Chondrocyte (in vitro differentiated cells): ENCODE data around the gene LRRC8D. TPM values are rescaled to one million over a fixed set of nuclear protein-coding genes. Genes with fewer than 3 reads are reported as not detected.

ENCODE experiments used
- DNase-seq: peaks from one replicate; pipeline ENCODE4 v3.0.0; 2021; ENCODE audit warnings: mixed read lengths, low spot score
- H3K27ac Mint-ChIP-seq: one replicate; pipeline ENCODE4 v1.8.0; 2021; ENCODE audit warnings: mild to moderate bottlenecking, moderate library complexity, mixed read lengths; ENCODE audit not compliant: unreplicated experiment
- H3K27me3 Mint-ChIP-seq: 2 replicates; pipeline ENCODE4 v1.8.0; 2021; ENCODE audit warnings: low read depth, mixed read lengths
- H3K36me3 Mint-ChIP-seq: 2 replicates; pipeline ENCODE4 v1.8.0; 2021; ENCODE audit warnings: low read depth, mixed read lengths
- H3K4me1 Mint-ChIP-seq: 2 replicates; pipeline ENCODE4 v1.8.0; 2021; ENCODE audit warnings: low read depth, mild to moderate bottlenecking, mixed read lengths
- H3K4me3 Mint-ChIP-seq: one replicate; pipeline ENCODE4 v1.8.0; 2021; ENCODE audit warnings: mild to moderate bottlenecking, moderate library complexity, mixed read lengths; ENCODE audit not compliant: unreplicated experiment
- H3K9me3 Mint-ChIP-seq: 2 replicates; pipeline ENCODE4 v1.8.0; 2021; ENCODE audit warnings: low read depth, mixed read lengths
- total RNA-seq: library from RNA; stranded (reverse); gene quantifications from 3 replicates; pipeline ENCODE4 v1.2.1, GENCODE V29; 2021
- TF ChIP-seq, protein P1 (sequence below): fragments of 200-600 bp; sonication (generic); IDR thresholded peaks from 2 replicates; pipeline ENCODE4 v1.5.0; 2021; ENCODE audit warnings: antibody characterized with exemption, mild to moderate bottlenecking, moderate library complexity

LRRC8D gene
- total RNA-seq, 1 donor from 2014 or later = 14.9 TPM

DNA sequence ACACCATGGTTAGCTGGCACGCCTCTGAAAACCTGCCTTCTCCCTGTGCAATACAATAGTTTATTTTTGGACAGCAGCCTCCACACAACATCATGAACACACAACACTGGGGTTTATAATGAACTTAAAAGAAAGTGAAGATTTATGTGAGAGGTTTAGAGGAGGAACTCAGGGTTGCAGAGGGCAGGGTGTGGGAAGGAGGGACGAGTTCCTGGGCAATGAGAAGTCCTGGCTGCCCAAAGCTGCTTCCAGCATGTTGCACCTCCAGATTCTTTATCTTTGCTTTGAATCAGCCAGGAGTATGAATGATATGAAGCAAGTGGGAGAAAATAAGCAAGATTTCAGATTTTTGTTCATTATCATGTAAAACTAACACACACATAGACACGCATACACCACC lies 11.3 kb upstream of the LRRC8D start:
- DNase-seq = no peak
- H3K4me3 Mint-ChIP-seq = no peak overlapping the region
- H3K27ac Mint-ChIP-seq = no peak overlapping the region

DNA sequence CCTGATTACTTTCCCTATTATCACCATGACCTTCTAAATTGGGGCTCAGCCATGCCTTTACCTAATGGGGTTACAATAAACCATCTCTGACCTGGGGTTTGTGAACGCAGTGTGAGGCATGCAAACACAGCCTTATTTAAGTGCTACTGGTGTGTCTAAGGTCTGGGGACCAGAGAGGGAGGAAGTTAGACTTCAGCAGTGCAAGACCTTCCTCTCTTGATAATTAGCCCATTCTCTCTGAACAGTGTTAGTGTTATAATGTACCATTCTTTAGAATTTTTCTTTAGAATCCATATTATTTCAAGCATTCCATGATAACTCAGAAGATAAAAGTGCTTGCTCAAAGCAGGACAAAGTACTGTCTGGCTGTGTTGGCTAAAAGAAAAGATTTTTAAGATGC lies 10.5 kb upstream of the LRRC8D start:
- Mint-ChIP-seq H3K4me1 (no peaks in the 10 kb centered on the region), H3K27ac (no peak overlapping the region), H3K4me3 (no peak overlapping the region), H3K36me3 (no peaks in the 10 kb centered on the region), H3K27me3 (no peaks in the 10 kb centered on the region), H3K9me3 (no peaks in the 10 kb centered on the region)
- no peak for DNase-seq
- TF ChIP-seq, protein P1, sequence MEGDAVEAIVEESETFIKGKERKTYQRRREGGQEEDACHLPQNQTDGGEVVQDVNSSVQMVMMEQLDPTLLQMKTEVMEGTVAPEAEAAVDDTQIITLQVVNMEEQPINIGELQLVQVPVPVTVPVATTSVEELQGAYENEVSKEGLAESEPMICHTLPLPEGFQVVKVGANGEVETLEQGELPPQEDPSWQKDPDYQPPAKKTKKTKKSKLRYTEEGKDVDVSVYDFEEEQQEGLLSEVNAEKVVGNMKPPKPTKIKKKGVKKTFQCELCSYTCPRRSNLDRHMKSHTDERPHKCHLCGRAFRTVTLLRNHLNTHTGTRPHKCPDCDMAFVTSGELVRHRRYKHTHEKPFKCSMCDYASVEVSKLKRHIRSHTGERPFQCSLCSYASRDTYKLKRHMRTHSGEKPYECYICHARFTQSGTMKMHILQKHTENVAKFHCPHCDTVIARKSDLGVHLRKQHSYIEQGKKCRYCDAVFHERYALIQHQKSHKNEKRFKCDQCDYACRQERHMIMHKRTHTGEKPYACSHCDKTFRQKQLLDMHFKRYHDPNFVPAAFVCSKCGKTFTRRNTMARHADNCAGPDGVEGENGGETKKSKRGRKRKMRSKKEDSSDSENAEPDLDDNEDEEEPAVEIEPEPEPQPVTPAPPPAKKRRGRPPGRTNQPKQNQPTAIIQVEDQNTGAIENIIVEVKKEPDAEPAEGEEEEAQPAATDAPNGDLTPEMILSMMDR = no peak

More for the DNA sequence above, 11.3 kb upstream of the LRRC8D start:
- H3K4me1 Mint-ChIP-seq = no peaks in the 10 kb centered on the region
- H3K9me3 Mint-ChIP-seq = no peaks in the 10 kb centered on the region
- no peaks in the 10 kb centered on the region for H3K27me3 Mint-ChIP-seq
- TF ChIP-seq, protein P1 = no peak
- H3K36me3 Mint-ChIP-seq = no peaks in the 10 kb centered on the region

DNA sequence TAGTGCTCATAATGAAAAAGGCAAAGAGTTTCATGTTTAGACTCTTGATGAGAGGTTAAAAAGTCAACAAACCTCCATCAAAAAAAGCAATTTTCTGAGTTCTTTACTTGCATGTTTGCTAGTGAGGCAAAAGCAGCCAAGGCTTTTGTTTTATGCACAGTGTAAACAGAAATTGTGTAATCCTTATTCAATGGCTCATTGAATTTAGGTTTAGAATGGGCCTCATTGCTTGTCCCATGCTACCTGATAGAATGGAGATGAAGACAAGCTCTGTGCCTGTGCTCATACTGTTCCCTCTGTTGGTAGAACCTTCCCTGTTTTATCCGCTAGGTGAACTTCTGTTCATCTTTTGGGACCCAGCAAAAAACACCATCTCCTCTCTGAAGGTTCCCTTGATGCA lies 10.0 kb upstream of the LRRC8D start:
- TF ChIP-seq, protein P1 = no peak
- Mint-ChIP-seq H3K9me3 (no peaks in the 10 kb centered on the region), H3K36me3 (no peaks in the 10 kb centered on the region), H3K4me1 (no peaks in the 10 kb centered on the region), H3K4me3 (no peak overlapping the region), H3K27ac (no peak overlapping the region), H3K27me3 (no peaks in the 10 kb centered on the region)
- no peak for DNase-seq

GRCh38 chr1:89812992-89813391 lies 7.8 kb upstream of the LRRC8D start:
- H3K4me1 Mint-ChIP-seq = no peaks in the 10 kb centered on the region
- H3K27me3 Mint-ChIP-seq = no peaks in the 10 kb centered on the region
- no peak overlapping the region for H3K4me3 Mint-ChIP-seq
- no peaks in the 10 kb centered on the region for H3K9me3 Mint-ChIP-seq
- H3K27ac Mint-ChIP-seq = no peak overlapping the region
- no peak for DNase-seq
- TF ChIP-seq, protein P1 = no peak
- no peaks in the 10 kb centered on the region for H3K36me3 Mint-ChIP-seq

GRCh38 chr1:89815040-89815439 lies 5.8 kb upstream of the LRRC8D start:
- Mint-ChIP-seq H3K36me3 (no peaks in the 10 kb centered on the region), H3K4me3 (no peak overlapping the region), H3K4me1 (peaks cover under 1% of the 10 kb centered on the region), H3K27ac (no peak overlapping the region), H3K27me3 (no peaks in the 10 kb centered on the region), H3K9me3 (no peaks in the 10 kb centered on the region)
- DNase-seq = no peak
- TF ChIP-seq, protein P1 = no peak
